Measurements from ENCODE around the gene RPL18A.

The RPL18A gene

GRCh38 chr19:17834350-17835181, 25.1 kb upstream of the RPL18A start:
- no peak overlapping the region for H3K27ac ChIP-seq
- H3K4me1 ChIP-seq = no peaks in the 10 kb centered on the region
- H2AFZ ChIP-seq = no peak overlapping the region
- no peaks in the 10 kb centered on the region for H3K9me3 ChIP-seq (ENCODE audit: control insufficient read depth, low read length)
- H3K79me2 ChIP-seq = no peaks in the 10 kb centered on the region
- H3K9ac ChIP-seq = no peak overlapping the region
- no peaks in the 10 kb centered on the region for H3K27me3 ChIP-seq (ENCODE audit: control insufficient read depth, insufficient read depth, low read length)
- no peak for TF ChIP-seq CTCF (IDR thresholded peaks at IDR 0.05)
- H3K36me3 ChIP-seq (ENCODE audit: control insufficient read depth, insufficient read depth, low read length) = no peaks in the 10 kb centered on the region
- H3K4me3 ChIP-seq (ENCODE audit: low read depth, low read length) = no peak overlapping the region
- H3K4me2 ChIP-seq (ENCODE audit: low read length) = no peak overlapping the region

GRCh38 chr19:17835182-17836006, 24.3 kb upstream of the RPL18A start:
- H3K9me3 ChIP-seq (ENCODE audit: control insufficient read depth, low read length) = no peaks in the 10 kb centered on the region
- H3K79me2 ChIP-seq = no peaks in the 10 kb centered on the region
- H3K27me3 ChIP-seq (ENCODE audit: control insufficient read depth, insufficient read depth, low read length) = no peaks in the 10 kb centered on the region
- H3K9ac ChIP-seq = no peak overlapping the region
- H3K36me3 ChIP-seq (ENCODE audit: control insufficient read depth, insufficient read depth, low read length) = no peaks in the 10 kb centered on the region
- no peaks in the 10 kb centered on the region for H3K4me1 ChIP-seq
- TF ChIP-seq CTCF (IDR thresholded peaks at IDR 0.05) = no peak
- H3K27ac ChIP-seq = no peak overlapping the region
- H3K4me2 ChIP-seq (ENCODE audit: low read length) = no peak overlapping the region
- H2AFZ ChIP-seq = no peak overlapping the region
- no peak overlapping the region for H3K4me3 ChIP-seq (ENCODE audit: low read depth, low read length)

GRCh38 chr19:17836530-17836929, 23.2 kb upstream of the RPL18A start:
- Histone ChIP-seq H3K4me2 (ENCODE audit: low read length) (no peak overlapping the region), H3K36me3 (ENCODE audit: control insufficient read depth, insufficient read depth, low read length) (no peaks in the 10 kb centered on the region), H2AFZ (no peak overlapping the region), H3K79me2 (no peaks in the 10 kb centered on the region), H3K4me3 (ENCODE audit: low read depth, low read length) (no peak overlapping the region), H3K9me3 (ENCODE audit: control insufficient read depth, low read length) (no peaks in the 10 kb centered on the region), H3K9ac (no peak overlapping the region), H3K27ac (no peak overlapping the region), H3K27me3 (ENCODE audit: control insufficient read depth, insufficient read depth, low read length) (no peaks in the 10 kb centered on the region), H3K4me1 (no peaks in the 10 kb centered on the region)
- TF ChIP-seq CTCF (IDR thresholded peaks at IDR 0.05) = no peak

GRCh38 chr19:17837972-17838371, 21.7 kb upstream of the RPL18A start:
- Histone ChIP-seq H3K4me2 (ENCODE audit: low read length) (no peak overlapping the region), H3K4me3 (ENCODE audit: low read depth, low read length) (no peak overlapping the region), H3K79me2 (no peaks in the 10 kb centered on the region), H3K9ac (no peak overlapping the region), H3K9me3 (ENCODE audit: control insufficient read depth, low read length) (no peaks in the 10 kb centered on the region), H3K27me3 (ENCODE audit: control insufficient read depth, insufficient read depth, low read length) (no peaks in the 10 kb centered on the region), H2AFZ (no peak overlapping the region), H3K36me3 (ENCODE audit: control insufficient read depth, insufficient read depth, low read length) (no peaks in the 10 kb centered on the region), H3K27ac (no peak overlapping the region), H3K4me1 (no peaks in the 10 kb centered on the region)
- TF ChIP-seq CTCF (IDR thresholded peaks at IDR 0.05) = no peak
